Keratinocyte (primary cell): Measurements from ENCODE around the gene GRK1. TPM values are rescaled to one million over a fixed set of nuclear protein-coding genes. Genes with fewer than 3 reads are reported as not detected.

ENCODE experiments used
- DNase-seq: peaks from one replicate; pipeline ENCODE4 v3.0.0-alpha.2; 2011; ENCODE audit warnings: low read depth, missing footprints, low spot score
- FAIRE-seq: peaks from 2 replicates; lab custom pipeline; 2011; peaks lifted over from hg19 to GRCh38; lab: Jason Lieb, UNC
- H2AFZ ChIP-seq: 2 replicates; pipeline ENCODE4 v1.6.0; 2012; ENCODE audit warnings: low read length, control low read depth, inconsistent platforms; ENCODE audit not compliant: control insufficient read depth
- H3K27ac ChIP-seq: 2 replicates; pipeline ENCODE4 v1.5.1; 2011; ENCODE audit warnings: low read length; ENCODE audit not compliant: control insufficient read depth, insufficient read depth
- H3K27me3 ChIP-seq: 3 replicates; pipeline ENCODE4 v1.6.0; 2011; ENCODE audit warnings: low read length; ENCODE audit not compliant: control insufficient read depth, insufficient read depth; ENCODE audit errors: extremely low read depth
- H3K36me3 ChIP-seq, 2 experiments: 2 replicates in 1 of 2; 3 replicates in 1 of 2; pipeline ENCODE4 v1.5.1; 2011; ENCODE audit warnings: low read length in 2 of 2, mild to moderate bottlenecking in 1 of 2; ENCODE audit not compliant: control insufficient read depth in 2 of 2, insufficient read depth in 2 of 2; ENCODE audit errors: extremely low read depth in 1 of 2
- H3K4me1 ChIP-seq: 3 replicates; pipeline ENCODE4 v1.5.1; 2011; ENCODE audit warnings: low read length; ENCODE audit not compliant: control insufficient read depth, insufficient read depth; ENCODE audit errors: extremely low read depth
- H3K4me2 ChIP-seq: 3 replicates; pipeline ENCODE4 v1.6.0; 2011; ENCODE audit warnings: low read depth, low read length; ENCODE audit not compliant: control insufficient read depth, insufficient read depth; ENCODE audit errors: extremely low read depth
- H3K4me3 ChIP-seq, 3 experiments: fragments of 200-600 bp in 1 of 3; sonication (generic) in 1 of 3; 2 replicates in 2 of 3; 3 replicates in 1 of 3; pipeline ENCODE4 v1.5.1; 2011 to 2016; ENCODE audit warnings: low read length in 3 of 3, mild to moderate bottlenecking in 3 of 3, control low read depth in 2 of 3, inconsistent platforms in 1 of 3, low read depth in 1 of 3, mixed read lengths in 1 of 3, mixed run types in 1 of 3, moderate library complexity in 1 of 3; ENCODE audit not compliant: control insufficient read depth in 2 of 3, insufficient read depth in 2 of 3; ENCODE audit errors: extremely low read depth in 1 of 3
- H3K79me2 ChIP-seq: 2 replicates; pipeline ENCODE4 v1.6.0; 2012; ENCODE audit warnings: low read length; ENCODE audit not compliant: control insufficient read depth, insufficient read depth
- H3K9ac ChIP-seq: 3 replicates; pipeline ENCODE4 v1.6.0; 2011; ENCODE audit warnings: low read length; ENCODE audit not compliant: control insufficient read depth, insufficient read depth; ENCODE audit errors: extremely low read depth
- H3K9me1 ChIP-seq: 3 replicates; pipeline ENCODE4 v1.6.0; 2011; ENCODE audit warnings: low read length; ENCODE audit not compliant: control insufficient read depth, insufficient read depth; ENCODE audit errors: extremely low read depth
- H3K9me3 ChIP-seq: 2 replicates; pipeline ENCODE4 v1.5.1; 2012; ENCODE audit warnings: low read depth, low read length; ENCODE audit not compliant: control insufficient read depth
- H4K20me1 ChIP-seq: 3 replicates; pipeline ENCODE4 v1.6.0; 2011; ENCODE audit warnings: low read length; ENCODE audit not compliant: control insufficient read depth, insufficient read depth; ENCODE audit errors: extremely low read depth
- EZH2 ChIP-seq: IDR thresholded peaks from one replicate; pipeline ENCODE4 v1.6.1; 2012; ENCODE audit warnings: inconsistent platforms, mild to moderate bottlenecking, low read length, moderate library complexity
- dilution Hi-C: fragments of 300-500 bp; cut with MboI; formaldehyde crosslinking; loops from one replicate; pipeline ENCODE4 v1.7.0; 2020; ENCODE audit warnings: low sequenced_read_pairs; ENCODE audit not compliant: extremely low pct_ligation_motif_present
- polyA plus RNA-seq, 5 experiments: library from polyadenylated mRNA; depleted of rRNA in 3 of 5; stranded (reverse) in 3 of 5; stranded (forward) in 1 of 5; unstranded in 1 of 5; fragments of >200 nt; gene quantifications; 1 replicate in 1 of 5; 2 replicates in 3 of 5; 3 replicates in 1 of 5; pipeline versions ENCODE4 v1.2.1 to v1.2.3, GENCODE V29; 2011 to 2012; ENCODE audit warnings: missing spikeins in 2 of 5, low read depth in 1 of 5, low replicate concordance in 1 of 5
- TF ChIP-seq, protein P1 (sequence below), 3 experiments: IDR thresholded peaks in 1 of 3; conservative IDR thresholded peaks in 1 of 3; optimal IDR thresholded peaks in 1 of 3; 2 replicates in 2 of 3; 3 replicates in 1 of 3; pipeline versions ENCODE3 to v1.5.1; 2011; ENCODE audit warnings: low read length in 3 of 3, mild to moderate bottlenecking in 3 of 3, moderate library complexity in 2 of 3, control low read depth in 1 of 3, inconsistent platforms in 1 of 3; ENCODE audit not compliant: insufficient read depth in 2 of 3; ENCODE audit errors: extremely low read depth in 1 of 3

Gene GRK1
- polyA plus RNA-seq, 1 donor (not counting 4 experiments of a cell fraction or from before 2014, with no cell fraction given), result not detected

DNA sequence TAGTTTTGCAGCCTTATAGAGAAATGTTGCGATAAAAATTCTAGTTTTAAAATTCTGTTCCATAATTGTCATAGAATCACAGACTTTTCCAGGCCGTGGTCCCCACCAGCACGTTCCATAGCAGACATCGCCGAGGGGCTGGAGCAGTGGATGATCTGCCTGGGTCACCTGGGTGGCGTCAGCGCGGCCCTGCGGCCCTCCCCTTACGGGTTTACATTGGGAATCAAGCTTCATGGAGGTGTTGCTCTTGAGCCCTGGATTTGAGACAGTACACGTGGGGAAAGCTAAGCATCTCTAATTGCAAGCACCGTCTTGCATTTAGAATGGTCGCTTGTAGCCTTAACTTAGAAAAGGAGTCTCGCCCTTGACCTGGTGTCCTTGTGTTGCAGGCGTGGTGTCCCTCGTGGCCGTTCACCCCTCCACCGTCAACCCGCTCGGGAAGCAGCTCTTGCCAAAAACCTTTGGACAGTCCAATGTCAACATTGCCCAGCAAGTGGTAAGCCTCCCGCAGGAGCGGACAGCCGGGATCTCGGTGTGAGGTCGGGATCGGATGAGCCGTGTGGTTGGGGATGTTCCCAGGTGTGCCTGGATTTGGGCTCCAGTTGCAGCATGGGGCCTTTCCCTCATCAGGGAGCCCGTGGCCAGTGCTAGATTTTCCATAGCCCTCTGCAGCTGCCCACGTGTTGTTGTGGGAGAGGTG, 44.1 kb upstream of the GRK1 start:
- Histone ChIP-seq H2AFZ (no peak overlapping the region), H3K4me3 (no peak overlapping the region), H3K4me1 (no peaks in the 10 kb centered on the region), H3K9ac (no peak overlapping the region), H4K20me1 (peaks cover 10% of the 10 kb centered on the region), H3K79me2 (peaks cover 77% of the 10 kb centered on the region), H3K27me3 (no peaks in the 10 kb centered on the region), H3K27ac (no peak overlapping the region), H3K9me1 (no peaks in the 10 kb centered on the region), H3K4me2 (no peak overlapping the region), H3K36me3 (peaks cover 26 to 31% of the 10 kb centered on the region in 2 experiments), H3K9me3 (no peaks in the 10 kb centered on the region)
- TF ChIP-seq, protein P1, sequence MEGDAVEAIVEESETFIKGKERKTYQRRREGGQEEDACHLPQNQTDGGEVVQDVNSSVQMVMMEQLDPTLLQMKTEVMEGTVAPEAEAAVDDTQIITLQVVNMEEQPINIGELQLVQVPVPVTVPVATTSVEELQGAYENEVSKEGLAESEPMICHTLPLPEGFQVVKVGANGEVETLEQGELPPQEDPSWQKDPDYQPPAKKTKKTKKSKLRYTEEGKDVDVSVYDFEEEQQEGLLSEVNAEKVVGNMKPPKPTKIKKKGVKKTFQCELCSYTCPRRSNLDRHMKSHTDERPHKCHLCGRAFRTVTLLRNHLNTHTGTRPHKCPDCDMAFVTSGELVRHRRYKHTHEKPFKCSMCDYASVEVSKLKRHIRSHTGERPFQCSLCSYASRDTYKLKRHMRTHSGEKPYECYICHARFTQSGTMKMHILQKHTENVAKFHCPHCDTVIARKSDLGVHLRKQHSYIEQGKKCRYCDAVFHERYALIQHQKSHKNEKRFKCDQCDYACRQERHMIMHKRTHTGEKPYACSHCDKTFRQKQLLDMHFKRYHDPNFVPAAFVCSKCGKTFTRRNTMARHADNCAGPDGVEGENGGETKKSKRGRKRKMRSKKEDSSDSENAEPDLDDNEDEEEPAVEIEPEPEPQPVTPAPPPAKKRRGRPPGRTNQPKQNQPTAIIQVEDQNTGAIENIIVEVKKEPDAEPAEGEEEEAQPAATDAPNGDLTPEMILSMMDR (optimal IDR thresholded peaks at IDR 0.05 in 1 of 3, IDR thresholded peaks at IDR 0.05 in 1 of 3, conservative IDR thresholded peaks at IDR 0.05 in 1 of 3; ENCODE audit: extremely low read depth in 1 of 3, insufficient read depth in 2 of 3, low read length in 3 of 3), result no peak
- FAIRE-seq, result no peak
- no peak for DNase-seq
- dilution Hi-C loops, result no loop called here

DNA sequence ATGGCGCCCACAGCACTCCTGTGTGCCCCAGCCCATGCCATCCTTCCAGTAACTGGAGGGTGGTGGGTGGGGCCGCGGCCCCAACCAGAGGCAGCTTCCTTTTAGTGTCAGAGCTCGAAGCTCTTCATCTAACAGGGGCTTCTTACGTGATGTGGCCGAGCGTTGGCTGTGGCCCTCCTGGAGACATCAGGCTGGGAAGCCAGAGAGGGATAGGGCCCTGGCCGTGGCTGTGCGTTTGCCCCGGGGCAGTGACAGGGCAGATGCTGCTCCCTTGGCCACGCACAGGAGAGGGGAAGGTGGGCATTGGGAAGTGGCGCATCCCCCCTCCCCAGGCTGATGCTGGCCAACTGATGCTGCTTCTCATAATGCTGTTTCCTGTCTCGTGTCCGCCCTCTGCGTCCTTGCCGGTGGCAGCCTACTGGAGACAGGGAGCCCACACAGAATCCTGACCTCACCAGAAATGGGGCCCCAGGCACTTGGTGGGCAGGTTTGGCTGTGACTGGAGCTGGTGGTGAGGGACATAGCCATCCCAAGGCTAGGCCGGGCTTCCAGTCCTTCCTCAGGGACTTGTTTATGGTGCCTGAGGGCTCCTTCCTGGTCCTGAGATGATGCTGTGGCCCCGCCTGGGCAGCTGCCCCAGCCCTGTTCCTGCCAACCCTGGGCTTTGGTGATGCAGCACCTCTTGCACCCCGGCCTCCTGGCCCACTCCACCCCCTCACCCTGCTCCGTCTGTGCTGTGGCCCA, 43.4 kb upstream of the GRK1 start:
- TF ChIP-seq, protein P1 (optimal IDR thresholded peaks at IDR 0.05 in 1 of 3, IDR thresholded peaks at IDR 0.05 in 1 of 3, conservative IDR thresholded peaks at IDR 0.05 in 1 of 3; ENCODE audit: extremely low read depth in 1 of 3, insufficient read depth in 2 of 3, low read length in 3 of 3), result no peak
- no peak for TF ChIP-seq EZH2
- no peaks in the 10 kb centered on the region for H3K9me1 ChIP-seq
- no peak overlapping the region for H3K4me2 ChIP-seq
- no peak overlapping the region for H3K9ac ChIP-seq
- peaks cover 13% of the 10 kb centered on the region for H4K20me1 ChIP-seq
- DNase-seq (no peak), FAIRE-seq (no peak)
- H3K4me1 ChIP-seq, result no peaks in the 10 kb centered on the region
- dilution Hi-C loops, result no loop called here
- H3K27me3 ChIP-seq, result no peaks in the 10 kb centered on the region
- no peaks in the 10 kb centered on the region for H3K9me3 ChIP-seq
- H3K36me3 ChIP-seq, result peaks cover 30 to 31% of the 10 kb centered on the region in 2 experiments
- H3K27ac ChIP-seq, result no peak overlapping the region
- no peak overlapping the region for H3K4me3 ChIP-seq
- peaks cover 77% of the 10 kb centered on the region for H3K79me2 ChIP-seq
- H2AFZ ChIP-seq, result no peak overlapping the region
